ENCODE measurements around the gene BRI3BP. TPM values are rescaled to one million over a fixed set of nuclear protein-coding genes. Genes with fewer than 3 reads are reported as not detected.

BRI3BP gene
- total and polyA plus RNA-seq, 9 donors: 0.95 to 6.1 (median 2.6) TPM

DNA sequence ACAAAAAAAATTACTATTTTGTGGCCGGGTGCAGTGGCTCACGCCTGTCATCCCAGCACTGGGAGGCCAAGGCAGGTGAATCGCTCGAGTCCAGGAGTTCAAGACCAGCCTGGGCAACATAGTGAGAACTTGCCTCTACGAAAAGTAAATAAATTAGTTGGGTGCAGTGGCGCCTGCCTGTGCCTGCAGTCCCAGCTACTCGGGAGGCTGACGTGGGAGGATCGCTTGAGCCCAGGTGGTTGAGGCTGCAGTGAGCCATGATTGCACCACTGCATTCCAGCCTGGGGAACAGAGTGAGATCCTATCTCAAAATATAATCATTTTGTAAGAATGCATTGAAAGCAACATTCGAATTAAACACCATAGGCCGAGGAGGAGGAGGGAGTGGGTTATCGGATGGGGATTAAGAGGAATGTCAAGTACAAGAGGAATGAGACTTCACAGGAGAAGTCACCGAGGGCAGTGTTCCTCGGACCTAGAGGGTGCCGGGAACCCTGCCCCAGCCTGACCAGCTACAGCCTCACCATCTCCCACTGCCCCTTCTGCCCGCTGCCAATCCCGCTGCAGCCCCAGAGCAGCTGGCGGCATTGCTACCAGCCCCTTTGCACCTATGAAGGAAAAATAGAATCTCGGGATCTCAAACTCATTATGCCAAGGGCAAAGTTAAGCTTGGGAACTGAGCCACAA, 39.2 kb downstream of the BRI3BP start:
- no peaks in the 10 kb centered on the region for H3K27me3 ChIP-seq
- H3K4me1 ChIP-seq (ENCODE audit: insufficient read depth): no peaks in the 10 kb centered on the region
- TF ChIP-seq EP300 (IDR thresholded peaks at IDR 0.05) (no peak), POLR2A (IDR thresholded peaks at IDR 0.05) (no peak)
- TF ChIP-seq, protein P1, sequence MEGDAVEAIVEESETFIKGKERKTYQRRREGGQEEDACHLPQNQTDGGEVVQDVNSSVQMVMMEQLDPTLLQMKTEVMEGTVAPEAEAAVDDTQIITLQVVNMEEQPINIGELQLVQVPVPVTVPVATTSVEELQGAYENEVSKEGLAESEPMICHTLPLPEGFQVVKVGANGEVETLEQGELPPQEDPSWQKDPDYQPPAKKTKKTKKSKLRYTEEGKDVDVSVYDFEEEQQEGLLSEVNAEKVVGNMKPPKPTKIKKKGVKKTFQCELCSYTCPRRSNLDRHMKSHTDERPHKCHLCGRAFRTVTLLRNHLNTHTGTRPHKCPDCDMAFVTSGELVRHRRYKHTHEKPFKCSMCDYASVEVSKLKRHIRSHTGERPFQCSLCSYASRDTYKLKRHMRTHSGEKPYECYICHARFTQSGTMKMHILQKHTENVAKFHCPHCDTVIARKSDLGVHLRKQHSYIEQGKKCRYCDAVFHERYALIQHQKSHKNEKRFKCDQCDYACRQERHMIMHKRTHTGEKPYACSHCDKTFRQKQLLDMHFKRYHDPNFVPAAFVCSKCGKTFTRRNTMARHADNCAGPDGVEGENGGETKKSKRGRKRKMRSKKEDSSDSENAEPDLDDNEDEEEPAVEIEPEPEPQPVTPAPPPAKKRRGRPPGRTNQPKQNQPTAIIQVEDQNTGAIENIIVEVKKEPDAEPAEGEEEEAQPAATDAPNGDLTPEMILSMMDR (IDR thresholded peaks at IDR 0.05): no peak
- H3K36me3 ChIP-seq: no peaks in the 10 kb centered on the region
- no peaks in the 10 kb centered on the region for H3K9me3 ChIP-seq
- WGBS, 3 donors: 82 to 88% (median 85%) methylated on average over 19 of the region's 19 CpGs
- H3K4me3 ChIP-seq: no peak overlapping the region
- DNase-seq: no peak
- intact Hi-C loops (cut with DNase I): no loop called here
- no peak overlapping the region for H3K27ac ChIP-seq

DNA sequence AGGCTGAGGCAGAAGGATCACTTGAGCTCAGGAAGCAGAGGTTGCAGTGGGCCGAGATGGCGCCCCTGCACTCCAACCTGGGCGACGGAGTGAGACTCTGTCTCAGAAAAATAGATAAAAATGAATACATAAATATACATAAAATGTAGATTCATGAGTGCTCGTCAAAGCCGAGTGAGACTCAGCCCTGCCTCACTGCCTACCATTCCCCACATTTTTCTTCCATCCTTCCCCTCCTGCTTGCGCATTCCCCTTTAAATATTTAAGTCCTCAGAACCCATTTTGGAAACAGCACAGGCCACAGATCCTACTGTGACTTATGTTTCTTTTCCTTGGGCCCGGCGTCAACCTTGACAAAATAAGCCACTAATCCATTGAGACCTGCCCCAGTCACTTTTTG, 39.8 kb downstream of the BRI3BP start:
- Histone ChIP-seq H3K4me1 (ENCODE audit: insufficient read depth) (no peaks in the 10 kb centered on the region), H3K36me3 (no peaks in the 10 kb centered on the region), H3K9me3 (no peaks in the 10 kb centered on the region), H3K27me3 (no peaks in the 10 kb centered on the region), H3K27ac (no peak overlapping the region), H3K4me3 (no peak overlapping the region)
- 85 to 89% (median 88%) methylated on average over 9 of the region's 9 CpGs for WGBS, 3 donors
- no peak for TF ChIP-seq POLR2A (IDR thresholded peaks at IDR 0.05)
- no peak for TF ChIP-seq EP300 (IDR thresholded peaks at IDR 0.05)
- TF ChIP-seq, protein P1 (IDR thresholded peaks at IDR 0.05): no peak
- no peak for DNase-seq
- intact Hi-C loops (cut with DNase I): no loop called here

DNA sequence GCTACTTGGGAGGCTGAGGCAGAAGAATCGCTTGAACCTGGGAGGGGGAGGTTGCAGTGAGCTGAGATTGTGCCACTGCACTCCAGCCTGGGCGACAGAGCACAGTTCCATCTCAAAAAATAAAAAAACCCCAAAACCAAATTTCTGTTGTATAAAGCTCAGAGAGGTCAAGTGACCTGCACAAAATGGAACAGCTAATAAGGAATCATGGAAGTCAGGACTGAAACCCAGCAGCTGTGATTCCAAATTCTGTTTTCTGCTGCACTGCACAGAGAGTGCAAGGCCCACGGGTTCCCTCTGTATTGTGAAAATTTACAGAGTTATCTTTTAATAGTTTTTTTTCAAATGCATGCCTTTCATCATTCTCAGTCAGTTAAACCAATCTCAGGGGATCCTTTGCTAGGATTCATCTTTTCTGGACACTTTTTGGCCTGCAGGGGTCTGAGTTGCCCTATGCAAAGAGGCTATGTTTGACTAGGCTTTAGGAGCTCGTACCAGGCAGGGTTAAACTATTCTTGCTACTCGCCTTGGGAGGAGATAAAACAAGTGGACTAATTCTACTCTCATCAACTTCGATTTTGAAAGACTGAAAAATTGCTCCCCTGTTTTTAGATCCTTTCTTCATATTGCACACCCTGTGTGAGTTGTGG, 45.7 kb downstream of the BRI3BP start:
- 47 to 53% (median 53%) methylated on average over 6 of the region's 6 CpGs for WGBS, 3 donors
- intact Hi-C loops (cut with DNase I): no loop called here
- H3K4me1 ChIP-seq (ENCODE audit: insufficient read depth): no peaks in the 10 kb centered on the region
- no peaks in the 10 kb centered on the region for H3K9me3 ChIP-seq
- H3K4me3 ChIP-seq: no peak overlapping the region
- H3K27me3 ChIP-seq: no peaks in the 10 kb centered on the region
- DNase-seq: no peak
- H3K36me3 ChIP-seq: no peaks in the 10 kb centered on the region
- no peak overlapping the region for H3K27ac ChIP-seq
- TF ChIP-seq, protein P1 (IDR thresholded peaks at IDR 0.05): no peak
- no peak for TF ChIP-seq EP300 (IDR thresholded peaks at IDR 0.05)
- no peak for TF ChIP-seq POLR2A (IDR thresholded peaks at IDR 0.05)

DNA sequence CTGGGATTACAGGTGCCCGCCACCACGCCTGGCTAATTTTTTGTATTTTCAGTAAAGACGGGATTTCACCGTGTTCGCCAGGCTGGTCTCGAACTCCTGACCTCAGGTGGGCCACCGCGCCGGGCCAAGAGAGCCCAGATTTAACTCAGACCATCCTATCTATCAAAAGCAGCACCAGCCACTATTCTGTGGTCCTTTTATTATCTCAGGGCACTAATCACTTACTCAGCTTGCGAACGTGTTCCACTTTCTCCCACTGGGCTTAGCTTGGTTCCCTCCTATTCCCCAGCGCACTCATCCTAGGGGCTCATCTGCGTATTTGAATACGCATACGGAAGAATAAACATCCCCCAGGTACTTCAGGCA, 55.6 kb downstream of the BRI3BP start:
- Histone ChIP-seq H3K27me3 (no peaks in the 10 kb centered on the region), H3K4me3 (peak overlapping the region; percentile 53), H3K4me1 (ENCODE audit: insufficient read depth) (no peaks in the 10 kb centered on the region), H3K9me3 (no peaks in the 10 kb centered on the region), H3K36me3 (no peaks in the 10 kb centered on the region), H3K27ac (no peak overlapping the region)
- no peak for TF ChIP-seq POLR2A (IDR thresholded peaks at IDR 0.05)
- TF ChIP-seq, protein P1 (IDR thresholded peaks at IDR 0.05): no peak
- intact Hi-C loops (cut with DNase I): no loop called here
- 41 to 49% (median 46%) methylated on average over 15 of the region's 15 CpGs for WGBS, 3 donors
- DNase-seq: peak in 1 of 5 donors; percentile 33

Measured in ovary (tissue), 9 donors.